SK-N-SH treated with all-trans-retinoic acid at 6 μM for 48 hours (cell line): Measurements from ENCODE around the gene TSPO.

Source experiments
- ATAC-seq: fragments of 200-7000 bp; cut with Tn5 transposase; 3 replicates; pipeline ENCODE4 v1.9.1; 2020; ENCODE audit warnings: mild to moderate bottlenecking, moderate library complexity
- ARNTL ChIP-seq: fragments of 450-650 bp; formaldehyde crosslinking; IDR thresholded peaks from 2 replicates; pipeline ENCODE4 v1.5.0; 2020; ENCODE audit warnings: low read depth, mild to moderate bottlenecking, moderate library complexity, borderline replicate concordance
- BACH2 ChIP-seq: fragments of 250-450 bp; sonication (Bioruptor Pico); IDR thresholded peaks from 2 replicates; pipeline ENCODE4 v1.9.0; 2021; ENCODE audit warnings: mild to moderate bottlenecking, borderline replicate concordance
- CREB5 ChIP-seq: fragments of 250-450 bp; sonication (Bioruptor Pico); IDR thresholded peaks from 2 replicates; pipeline ENCODE4 v1.5.1; 2020; ENCODE audit warnings: low read depth, mild to moderate bottlenecking, moderate library complexity
- ESRRG ChIP-seq: fragments of 250-450 bp; sonication (Bioruptor Pico); IDR thresholded peaks from 2 replicates; pipeline ENCODE4 v1.6.1; 2021; ENCODE audit warnings: mild to moderate bottlenecking
- GLIS3 ChIP-seq: fragments of 250-450 bp; sonication (Bioruptor Pico); IDR thresholded peaks from 2 replicates; pipeline ENCODE4 v1.5.0; 2020; ENCODE audit warnings: mild to moderate bottlenecking, moderate library complexity
- ISL1 ChIP-seq: fragments of 250-450 bp; sonication (Bioruptor Pico); IDR thresholded peaks from 2 replicates; pipeline ENCODE4 v2.1.2; 2022; ENCODE audit warnings: mild to moderate bottlenecking, moderate library complexity
- OSR1 ChIP-seq: fragments of 250-450 bp; sonication (Bioruptor Pico); IDR thresholded peaks from 2 replicates; pipeline ENCODE4 v1.8.0; 2022; ENCODE audit warnings: moderate library complexity, mild to moderate bottlenecking, inconsistent platforms
- PATZ1 ChIP-seq: fragments of 250-450 bp; sonication (Bioruptor Pico); IDR thresholded peaks from 2 replicates; pipeline ENCODE4 v1.8.0; 2020; ENCODE audit warnings: mild to moderate bottlenecking, moderate library complexity, borderline replicate concordance
- PPARA ChIP-seq: fragments of 250-450 bp; sonication (Bioruptor Pico); IDR thresholded peaks from 2 replicates; pipeline ENCODE4 v1.5.0; 2020; ENCODE audit warnings: mild to moderate bottlenecking, borderline replicate concordance
- RARB ChIP-seq: fragments of 250-450 bp; sonication (Bioruptor Pico); IDR thresholded peaks from 2 replicates; pipeline ENCODE4 v1.8.0; 2021; ENCODE audit warnings: mild to moderate bottlenecking, moderate library complexity
- SNAI2 ChIP-seq: fragments of 250-450 bp; sonication (Bioruptor Pico); IDR thresholded peaks from 2 replicates; pipeline ENCODE4 v1.5.0; 2020; ENCODE audit warnings: mild to moderate bottlenecking, moderate library complexity
- TCF4 ChIP-seq: fragments of 250-450 bp; sonication (Bioruptor Pico); IDR thresholded peaks from 2 replicates; pipeline ENCODE4 v1.8.0; 2021; ENCODE audit warnings: mild to moderate bottlenecking, moderate library complexity, borderline replicate concordance
- TOX ChIP-seq: fragments of 250-450 bp; sonication (Bioruptor Pico); IDR thresholded peaks from 2 replicates; pipeline ENCODE4 v1.8.0; 2021; ENCODE audit warnings: mild to moderate bottlenecking, moderate library complexity, borderline replicate concordance
- TSHZ2 ChIP-seq: fragments of 250-450 bp; sonication (Bioruptor Pico); IDR thresholded peaks from 2 replicates; pipeline ENCODE4 v1.5.0; 2020; ENCODE audit warnings: mild to moderate bottlenecking, moderate library complexity
- ZC3H10 ChIP-seq: fragments of 250-450 bp; sonication (Bioruptor Pico); IDR thresholded peaks from 2 replicates; pipeline ENCODE4 v1.5.1; 2021; ENCODE audit warnings: mild to moderate bottlenecking, moderate library complexity
- ZFP3 ChIP-seq: fragments of 250-450 bp; sonication (Bioruptor Pico); IDR thresholded peaks from 2 replicates; pipeline ENCODE4 v1.5.0; 2020; ENCODE audit warnings: mild to moderate bottlenecking, moderate library complexity
- ZFP30 ChIP-seq: fragments of 450-650 bp; formaldehyde crosslinking; IDR thresholded peaks from 2 replicates; pipeline ENCODE4 v1.5.0; 2022; ENCODE audit warnings: mild to moderate bottlenecking, moderate library complexity
- ZNF565 ChIP-seq: fragments of 450-650 bp; formaldehyde crosslinking; conservative IDR thresholded peaks from 2 replicates; pipeline ENCODE4 v1.5.0; 2020; ENCODE audit warnings: low read depth, mild to moderate bottlenecking, moderate library complexity
- ZNF70 ChIP-seq: fragments of 450-650 bp; formaldehyde crosslinking; IDR thresholded peaks from 2 replicates; pipeline ENCODE4 v1.5.0; 2020; ENCODE audit warnings: mild to moderate bottlenecking, moderate library complexity
- ZNF8 ChIP-seq: fragments of 450-650 bp; formaldehyde crosslinking; IDR thresholded peaks from 2 replicates; pipeline ENCODE4 v1.5.0; 2020; ENCODE audit warnings: mild to moderate bottlenecking, moderate library complexity

Gene TSPO

DNA sequence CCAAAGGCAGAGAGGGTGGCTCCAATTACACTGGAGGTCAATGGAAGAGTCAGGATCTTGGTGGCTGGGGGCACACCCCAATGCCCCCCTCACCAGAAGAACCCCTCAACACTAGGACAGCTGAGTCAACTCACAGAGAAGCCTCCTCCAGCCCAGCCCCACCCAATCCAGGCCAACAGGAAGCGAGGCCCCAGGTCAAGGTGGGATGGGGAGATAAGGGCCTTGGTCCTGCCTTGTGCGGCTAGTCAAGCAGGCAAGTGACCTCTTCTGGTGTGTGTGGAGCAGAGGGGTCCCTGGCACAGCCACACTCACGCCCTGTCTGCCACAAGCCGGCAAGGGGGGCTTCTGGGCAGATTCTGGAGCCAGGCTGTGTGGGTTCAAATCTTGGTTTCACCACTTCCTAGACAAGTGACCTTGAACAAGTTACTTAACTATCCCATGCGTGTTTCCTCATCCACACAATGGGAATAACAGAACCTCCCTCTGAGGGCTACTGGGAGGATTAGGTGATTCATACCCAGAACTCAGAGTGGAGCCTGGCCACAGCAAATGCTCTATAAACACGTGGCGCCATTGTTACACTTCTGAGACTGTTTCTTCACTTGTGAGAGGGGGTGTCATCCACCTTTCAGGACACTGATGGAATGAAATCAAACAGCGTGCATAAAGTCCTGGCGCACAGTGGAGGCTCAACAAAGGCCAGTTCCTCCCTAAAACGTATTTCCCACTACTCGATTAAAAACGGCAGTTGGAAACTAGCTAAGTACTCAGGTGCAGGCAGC is 32.3 kb downstream of the TSPO start:
- no peak for ATAC-seq

GRCh38 chr22:43185860-43186261 is 34.5 kb downstream of the TSPO start:
- no peak for TF ChIP-seq ZNF8 (CRISPR knock-in tag)
- no peak for TF ChIP-seq ZFP3 (CRISPR knock-in tag)
- no peak for TF ChIP-seq TOX (CRISPR knock-in tag)
- TF ChIP-seq PPARA: no peak
- no peak for TF ChIP-seq GLIS3 (CRISPR knock-in tag)
- TF ChIP-seq ZC3H10: no peak
- no peak for TF ChIP-seq SNAI2 (CRISPR knock-in tag)
- TF ChIP-seq TCF4: no peak
- no peak for TF ChIP-seq ARNTL (CRISPR knock-in tag)
- no peak for TF ChIP-seq RARB (CRISPR knock-in tag)
- TF ChIP-seq CREB5 (CRISPR knock-in tag): no peak
- TF ChIP-seq TSHZ2 (CRISPR knock-in tag): no peak
- TF ChIP-seq, all 23 proteins: peak for 0
- ATAC-seq: peak; percentile 51

More for the DNA sequence above, 32.3 kb downstream of the TSPO start:
- TF ChIP-seq ZFP30 (CRISPR knock-in tag): no peak
- no peak for TF ChIP-seq TSHZ2 (CRISPR knock-in tag)
- no peak for TF ChIP-seq ZNF70 (CRISPR knock-in tag)
- no peak for TF ChIP-seq ZNF565
- TF ChIP-seq ZC3H10: no peak
- no peak for TF ChIP-seq TCF4
- TF ChIP-seq PATZ1 (CRISPR knock-in tag): no peak
- no peak for TF ChIP-seq ISL1 (CRISPR knock-in tag)
- TF ChIP-seq ZNF8 (CRISPR knock-in tag): no peak
- no peak for TF ChIP-seq CREB5 (CRISPR knock-in tag)
- TF ChIP-seq ARNTL (CRISPR knock-in tag): no peak
- TF ChIP-seq OSR1: no peak
- no peak for TF ChIP-seq SNAI2 (CRISPR knock-in tag)
- TF ChIP-seq BACH2 (CRISPR knock-in tag): no peak
- no peak for TF ChIP-seq GLIS3 (CRISPR knock-in tag)
- no peak for TF ChIP-seq ZFP3 (CRISPR knock-in tag)
- no peak for TF ChIP-seq ESRRG (CRISPR knock-in tag)
